HCT116 (cell line): ENCODE measurements around the gene PIGQ. TPM values are rescaled to one million over a fixed set of nuclear protein-coding genes. Genes with fewer than 3 reads are reported as not detected.

Source experiments
- ATAC-seq: fragments of 200-7000 bp; cut with Tn5 transposase; 2 replicates; pipeline ENCODE4 v1.9.1; 2020; ENCODE audit warnings: mild to moderate bottlenecking, moderate library complexity
- BruUV-seq: library from RNA; stranded (reverse); fragments of 400-500 nt; replicated peaks from 2 replicates; lab custom pipeline; 2021; lab: Mats Ljungman, UMichigan
- CTCF ChIA-PET: fragments of 300-600 bp; sonication (Branson Sonifier 250); formaldehyde crosslinking; loops from one replicate; lab custom pipeline; 2021; ENCODE audit warnings: antibody characterized with exemption; lab: Charles Lee
- POLR2A ChIA-PET: fragments of 300-600, 350-600 bp; sonication (Branson Sonifier 250); formaldehyde crosslinking; loops from one replicate; lab custom pipeline; 2021; ENCODE audit warnings: antibody characterized with exemption; lab: Charles Lee
- RAD21 ChIA-PET, 2 experiments: fragments of 300-600 bp; sonication (Branson Sonifier 250); formaldehyde crosslinking; loops; one replicate each; lab custom pipeline; 2023; ENCODE audit warnings: low total read pairs in 2 of 2; ENCODE audit not compliant: uncharacterized antibody in 2 of 2, unreplicated experiment in 2 of 2, low non-redundant PET in 1 of 2; lab: Charles Lee
- DNase-seq: peaks from one replicate; pipeline ENCODE4 v3.0.0-alpha.2; 2010; ENCODE audit warnings: low read depth, low spot score
- H2AFZ ChIP-seq: fragments of 200-600 bp; shearing (Covaris generic), sonication (generic); 2 replicates; pipeline ENCODE4 v1.6.1; 2017; ENCODE audit warnings: low read depth, mixed run types, mixed read lengths, antibody characterized with exemption, low read length; ENCODE audit not compliant: poor library complexity, severe bottlenecking
- H3K27ac ChIP-seq: 2 replicates; pipeline ENCODE4 v1.5.1; 2012; ENCODE audit warnings: low read depth, low read length
- H3K27me3 ChIP-seq: fragments of 200-600 bp; sonication (generic); 2 replicates; pipeline ENCODE4 v1.6.1; 2016; ENCODE audit warnings: mixed run types, low read length, mixed read lengths; ENCODE audit not compliant: insufficient read depth
- H3K36me3 ChIP-seq, 2 experiments: fragments of 200-500 bp in 1 of 2; fragments of 200-600 bp in 1 of 2; sonication (Bioruptor generic) in 1 of 2; sonication (generic) in 1 of 2; 2 replicates each; pipeline versions ENCODE4 v1.5.1 to v1.6.1; 2014 to 2016; ENCODE audit warnings: low read length in 2 of 2, inconsistent platforms in 1 of 2, mixed read lengths in 1 of 2, mixed run types in 1 of 2; ENCODE audit not compliant: insufficient read depth in 2 of 2, control insufficient read depth in 1 of 2
- H3K4me1 ChIP-seq, 2 experiments: fragments of 200-600 bp in 1 of 2; sonication (generic) in 1 of 2; 2 replicates each; pipeline versions ENCODE4 v1.5.1 to v1.6.1; 2012 to 2017; ENCODE audit warnings: low read length in 2 of 2, inconsistent platforms in 1 of 2, mild to moderate bottlenecking in 1 of 2, mixed read lengths in 1 of 2, mixed run types in 1 of 2, moderate library complexity in 1 of 2; ENCODE audit not compliant: insufficient read depth in 2 of 2, control insufficient read depth in 1 of 2
- H3K4me2 ChIP-seq: fragments of 200-600 bp; sonication (generic); 2 replicates; pipeline ENCODE4 v1.6.1; 2017; ENCODE audit warnings: mixed run types, low read length, mixed read lengths
- H3K4me3 ChIP-seq, 2 experiments: fragments of 200-600 bp in 1 of 2; sonication (generic) in 1 of 2; replicated peaks in 1 of 2; 2 replicates each; pipeline ENCODE4 v1.5.1; 2011 to 2016; ENCODE audit warnings: low read length in 2 of 2, control low read depth in 1 of 2, low read depth in 1 of 2, mild to moderate bottlenecking in 1 of 2, mixed read lengths in 1 of 2, mixed run types in 1 of 2
- H3K79me2 ChIP-seq: fragments of 200-600 bp; sonication (generic); 2 replicates; pipeline ENCODE4 v1.6.1; 2017; ENCODE audit warnings: mild to moderate bottlenecking, mixed run types, low read length, moderate library complexity, mixed read lengths; ENCODE audit not compliant: insufficient read depth
- H3K9ac ChIP-seq: fragments of 200-600 bp; sonication (generic); 2 replicates; pipeline ENCODE4 v1.6.1; 2016; ENCODE audit warnings: low read length, mixed read lengths
- H3K9me2 ChIP-seq: fragments of 200-600 bp; sonication (generic), shearing (Covaris generic); 2 replicates; pipeline ENCODE4 v1.6.1; 2017; ENCODE audit warnings: mixed run types, mild to moderate bottlenecking, moderate library complexity; ENCODE audit not compliant: insufficient read depth
- H3K9me3 ChIP-seq, 2 experiments: fragments of 200-500 bp in 1 of 2; fragments of 200-600 bp in 1 of 2; sonication (Bioruptor generic) in 1 of 2; sonication (generic) in 1 of 2; 2 replicates each; pipeline ENCODE4 v1.6.1; 2014 to 2017; ENCODE audit warnings: low read length in 2 of 2, mixed read lengths in 2 of 2, inconsistent platforms in 1 of 2, low read depth in 1 of 2, mild to moderate bottlenecking in 1 of 2, mixed run types in 1 of 2, moderate library complexity in 1 of 2; ENCODE audit not compliant: control insufficient read depth in 1 of 2, insufficient read depth in 1 of 2
- H4K20me1 ChIP-seq: fragments of 200-600 bp; sonication (generic), shearing (Covaris generic); 2 replicates; pipeline ENCODE4 v1.6.1; 2017; ENCODE audit warnings: mixed run types, mild to moderate bottlenecking, moderate library complexity; ENCODE audit not compliant: insufficient read depth
- FOSL1 ChIP-seq: IDR thresholded peaks from 2 replicates; pipeline ENCODE4 v1.6.1; 2012; ENCODE audit warnings: low read depth
- TCF7L2 ChIP-seq: IDR thresholded peaks from 2 replicates; pipeline ENCODE4 v1.7.0; 2011; ENCODE audit warnings: borderline replicate concordance, inconsistent platforms; ENCODE audit not compliant: insufficient read depth, insufficient read length; ENCODE audit errors: extremely low read depth
- ZFX ChIP-seq: fragments of 450-650 bp; IDR thresholded peaks from 2 replicates; pipeline ENCODE4 v1.6.1; 2017
- intact Hi-C: fragments of 100-400 bp; cut with micrococcal nuclease; formaldehyde crosslinking; loops from 2 replicates; pipeline ENCODE4 v1.10.0; 2022
- total RNA-seq: library from RNA; stranded (reverse); gene quantifications from one replicate; pipeline ENCODE4 v1.2.1, GENCODE V29; 2021; ENCODE audit not compliant: unreplicated experiment
- TF ChIP-seq, protein P1 (sequence below), 3 experiments: fragments of 200-600 bp in 1 of 3; sonication (generic) in 1 of 3; IDR thresholded peaks in 2 of 3; conservative IDR thresholded peaks in 1 of 3; 2 replicates each; pipeline ENCODE4 v1.5.1; 2012 to 2017; ENCODE audit warnings: low read depth in 2 of 3, low read length in 2 of 3, antibody characterized with exemption in 1 of 3, borderline replicate concordance in 1 of 3, control low read depth in 1 of 3, mild to moderate bottlenecking in 1 of 3, mixed read lengths in 1 of 3, mixed run types in 1 of 3, moderate library complexity in 1 of 3; ENCODE audit not compliant: insufficient read depth in 1 of 3

Gene PIGQ
- total RNA-seq, 1 experiment from 2014 or later = 21.0 TPM

DNA sequence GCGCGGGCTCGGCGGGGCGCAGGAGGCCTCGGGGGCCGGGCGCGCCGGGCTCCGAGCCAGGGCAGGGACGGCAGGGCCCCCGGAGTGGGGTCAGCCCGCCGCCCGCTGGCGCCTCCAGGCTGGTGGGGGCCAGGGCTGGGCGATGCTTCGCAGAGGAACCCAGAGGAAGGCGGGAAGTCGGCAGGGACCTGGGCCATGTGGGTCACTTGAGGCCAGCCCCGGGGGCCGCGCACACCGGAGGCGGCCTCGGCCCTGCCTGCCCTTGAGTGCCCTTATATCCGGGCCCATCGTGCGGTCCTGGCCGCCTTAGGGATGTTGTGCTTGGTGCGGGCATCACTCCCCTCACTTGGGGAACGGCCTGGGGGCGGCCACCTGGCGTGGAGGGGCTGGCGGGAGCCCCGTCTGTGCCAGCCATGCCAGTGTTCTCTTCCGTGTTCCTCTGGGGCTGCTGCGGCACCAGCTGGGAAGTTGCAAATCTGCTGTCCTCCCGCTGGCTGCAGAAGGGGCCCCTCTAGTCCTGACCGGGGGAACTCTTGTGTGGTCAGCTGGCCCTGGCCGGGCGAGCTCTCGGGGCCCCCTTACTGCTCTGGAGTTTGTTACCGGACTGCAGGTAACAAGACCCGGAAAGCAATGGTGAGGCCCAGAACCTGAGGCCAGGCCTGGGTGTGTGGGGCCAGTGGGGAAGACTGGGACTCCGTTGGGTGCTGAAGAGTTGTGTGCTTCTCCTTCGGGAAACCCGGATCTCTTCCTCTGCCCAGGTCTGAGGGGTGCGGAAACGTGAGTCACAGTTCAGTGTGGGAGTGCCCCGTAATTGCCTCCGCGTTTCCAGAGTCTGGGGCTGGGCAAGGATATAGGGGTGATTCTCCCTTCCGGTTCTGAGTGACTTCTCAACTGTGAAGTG, 41.4 kb upstream of the PIGQ start:
- ChIA-PET POLR2A (interaction anchor here (1.0 kb wide), 1 partner anchor 108 kb away, joined by 4 read pairs; the partner anchor contains the start of gene METTL26), RAD21 (interaction anchor here in 1 of 2 experiments (0.6 kb wide), 1 partner anchor 74 kb away, joined by 3 read pairs; no protein-coding TSS in a partner anchor), CTCF (no interaction called here)
- peak overlapping the region; percentile 62 to 70 for H3K4me3 ChIP-seq
- BruUV-seq = TSS peak; percentile 55
- H3K79me2 ChIP-seq = peaks cover 58% of the 10 kb centered on the region
- DNase-seq (no peak), ATAC-seq (no peak)
- no peaks in the 10 kb centered on the region for H3K27me3 ChIP-seq
- peak overlapping the region; percentile 77 for H3K4me2 ChIP-seq
- peaks cover 0 to 6% of the 10 kb centered on the region in 2 experiments; a peak in 1 of 4 replicates for H3K36me3 ChIP-seq
- H3K9ac ChIP-seq = peak overlapping the region; percentile 84
- peaks cover 14 to 34% of the 10 kb centered on the region in 2 experiments for H3K4me1 ChIP-seq
- peak overlapping the region; percentile 91 for H3K27ac ChIP-seq
- H2AFZ ChIP-seq = no peak overlapping the region
- H3K9me2 ChIP-seq = no peaks in the 10 kb centered on the region
- H3K9me3 ChIP-seq = no peaks in the 10 kb centered on the region
- intact Hi-C loops = no loop called here
- H4K20me1 ChIP-seq = no peaks in the 10 kb centered on the region
- no peak for TF ChIP-seq TCF7L2
- TF ChIP-seq, protein P1, sequence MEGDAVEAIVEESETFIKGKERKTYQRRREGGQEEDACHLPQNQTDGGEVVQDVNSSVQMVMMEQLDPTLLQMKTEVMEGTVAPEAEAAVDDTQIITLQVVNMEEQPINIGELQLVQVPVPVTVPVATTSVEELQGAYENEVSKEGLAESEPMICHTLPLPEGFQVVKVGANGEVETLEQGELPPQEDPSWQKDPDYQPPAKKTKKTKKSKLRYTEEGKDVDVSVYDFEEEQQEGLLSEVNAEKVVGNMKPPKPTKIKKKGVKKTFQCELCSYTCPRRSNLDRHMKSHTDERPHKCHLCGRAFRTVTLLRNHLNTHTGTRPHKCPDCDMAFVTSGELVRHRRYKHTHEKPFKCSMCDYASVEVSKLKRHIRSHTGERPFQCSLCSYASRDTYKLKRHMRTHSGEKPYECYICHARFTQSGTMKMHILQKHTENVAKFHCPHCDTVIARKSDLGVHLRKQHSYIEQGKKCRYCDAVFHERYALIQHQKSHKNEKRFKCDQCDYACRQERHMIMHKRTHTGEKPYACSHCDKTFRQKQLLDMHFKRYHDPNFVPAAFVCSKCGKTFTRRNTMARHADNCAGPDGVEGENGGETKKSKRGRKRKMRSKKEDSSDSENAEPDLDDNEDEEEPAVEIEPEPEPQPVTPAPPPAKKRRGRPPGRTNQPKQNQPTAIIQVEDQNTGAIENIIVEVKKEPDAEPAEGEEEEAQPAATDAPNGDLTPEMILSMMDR (IDR thresholded peaks at IDR 0.05 in 2 of 3, conservative IDR thresholded peaks at IDR 0.05 in 1 of 3; ENCODE audit: borderline replicate concordance in 1 of 3, insufficient read depth in 1 of 3, low read depth in 2 of 3, low read length in 2 of 3) = no peak
- TF ChIP-seq FOSL1 = 0 out of 2 replicates have a peak, but pooled peaks have one; percentile 7
- peak; percentile 62 for TF ChIP-seq ZFX
- TF ChIP-seq, all 23 proteins: peak for 2
